ENCODE data around the gene MTREX.

Gene MTREX

DNA sequence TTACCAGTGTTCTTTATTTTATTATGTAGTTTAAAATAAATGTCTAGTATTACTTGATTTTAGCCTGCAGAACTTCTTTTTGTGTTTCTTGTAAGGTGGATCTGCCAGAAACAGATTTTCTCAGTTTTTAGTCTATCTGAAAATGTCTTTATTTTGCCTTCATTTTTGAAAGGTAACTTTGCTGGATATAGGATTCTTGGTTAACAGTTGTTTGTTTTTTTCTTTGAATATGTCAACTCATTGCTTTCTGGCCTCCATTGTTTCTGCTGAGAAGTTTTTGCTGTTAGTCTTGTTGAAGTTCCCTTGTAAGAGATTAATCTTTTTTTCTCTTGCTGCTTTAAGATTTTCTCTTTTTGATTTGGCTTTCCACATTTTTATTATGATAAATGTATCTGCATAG lies 75.5 kb downstream of the MTREX start:
- CTCF ChIA-PET = interaction anchor here (0.7 kb wide), 1 partner anchor 102 kb away, joined by 5 read pairs; no protein-coding TSS in a partner anchor
- no peak overlapping the region for H3K27ac ChIP-seq (ENCODE audit: extremely low read depth, low read depth, low read length)
- H3K4me3 ChIP-seq (ENCODE audit: low read depth, low read length) = no peak overlapping the region
- no peaks in the 10 kb centered on the region; the same call in 1 of the 2 replicates for H3K4me1 ChIP-seq (ENCODE audit: control insufficient read depth, insufficient read depth, low read length)
- peaks cover 36 to 40% of the 10 kb centered on the region in 2 experiments for H3K36me3 ChIP-seq (ENCODE audit: control insufficient read depth in 2 of 2, insufficient read depth in 1 of 2, low read length in 2 of 2)
- POLR2A ChIA-PET = no interaction called here
- H3K9me3 ChIP-seq (ENCODE audit: control insufficient read depth, insufficient read depth, low read depth, low read length) = no peaks in the 10 kb centered on the region
- TF ChIP-seq SETDB1 (IDR thresholded peaks at IDR 0.05; ENCODE audit: insufficient read length, low read length) (peak; percentile 93), ZNF791 (tag by site-specific recombination; IDR thresholded peaks at IDR 0.05) (0 out of 2 replicates have a peak, but pooled peaks have one; percentile 33), ZNF529 (tag by site-specific recombination; IDR thresholded peaks at IDR 0.05; ENCODE audit: insufficient replicate concordance) (peak; percentile 16), ZNF548 (tag by site-specific recombination; IDR thresholded peaks at IDR 0.05) (no peak), ZNF561 (tag by site-specific recombination; IDR thresholded peaks at IDR 0.05; ENCODE audit: borderline replicate concordance) (no peak)
- TF ChIP-seq, protein P1, sequence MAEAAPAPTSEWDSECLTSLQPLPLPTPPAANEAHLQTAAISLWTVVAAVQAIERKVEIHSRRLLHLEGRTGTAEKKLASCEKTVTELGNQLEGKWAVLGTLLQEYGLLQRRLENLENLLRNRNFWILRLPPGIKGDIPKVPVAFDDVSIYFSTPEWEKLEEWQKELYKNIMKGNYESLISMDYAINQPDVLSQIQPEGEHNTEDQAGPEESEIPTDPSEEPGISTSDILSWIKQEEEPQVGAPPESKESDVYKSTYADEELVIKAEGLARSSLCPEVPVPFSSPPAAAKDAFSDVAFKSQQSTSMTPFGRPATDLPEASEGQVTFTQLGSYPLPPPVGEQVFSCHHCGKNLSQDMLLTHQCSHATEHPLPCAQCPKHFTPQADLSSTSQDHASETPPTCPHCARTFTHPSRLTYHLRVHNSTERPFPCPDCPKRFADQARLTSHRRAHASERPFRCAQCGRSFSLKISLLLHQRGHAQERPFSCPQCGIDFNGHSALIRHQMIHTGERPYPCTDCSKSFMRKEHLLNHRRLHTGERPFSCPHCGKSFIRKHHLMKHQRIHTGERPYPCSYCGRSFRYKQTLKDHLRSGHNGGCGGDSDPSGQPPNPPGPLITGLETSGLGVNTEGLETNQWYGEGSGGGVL (tag by site-specific recombination; IDR thresholded peaks at IDR 0.05) = no peak

- no peak overlapping the region for H3K4me3 ChIP-seq (ENCODE audit: low read depth, low read length)
- no peaks in the 10 kb centered on the region; the same call in 1 of the 2 replicates for H3K4me1 ChIP-seq (ENCODE audit: control insufficient read depth, insufficient read depth, low read length)
- no peak overlapping the region for H3K27ac ChIP-seq (ENCODE audit: extremely low read depth, low read depth, low read length)
- ChIA-PET CTCF (interaction anchor here (0.7 kb wide), 1 partner anchor 101 kb away, joined by 5 read pairs; no protein-coding TSS in a partner anchor), POLR2A (no interaction called here)
- no peaks in the 10 kb centered on the region for H3K9me3 ChIP-seq (ENCODE audit: control insufficient read depth, insufficient read depth, low read depth, low read length)
- peaks cover 32 to 35% of the 10 kb centered on the region in 2 experiments for H3K36me3 ChIP-seq (ENCODE audit: control insufficient read depth in 2 of 2, insufficient read depth in 1 of 2, low read length in 2 of 2)
- TF ChIP-seq ZNF221 (tag by site-specific recombination; IDR thresholded peaks at IDR 0.05; ENCODE audit: borderline replicate concordance) (no peak), ZNF169 (tag by site-specific recombination; IDR thresholded peaks at IDR 0.05) (no peak), ZNF366 (tag by site-specific recombination; conservative IDR thresholded peaks at IDR 0.05) (no peak), GFI1B (tag by site-specific recombination; IDR thresholded peaks at IDR 0.05) (no peak), ZNF48 (tag by site-specific recombination; IDR thresholded peaks at IDR 0.05) (no peak), MYNN (tag by site-specific recombination; IDR thresholded peaks at IDR 0.05; ENCODE audit: borderline replicate concordance) (no peak), ZNF280D (tag by site-specific recombination; IDR thresholded peaks at IDR 0.05) (no peak), ZNF302 (tag by site-specific recombination; IDR thresholded peaks at IDR 0.05; ENCODE audit: low read depth) (no peak), ZBTB17 (tag by site-specific recombination; IDR thresholded peaks at IDR 0.05) (no peak), ZNF561 (tag by site-specific recombination; IDR thresholded peaks at IDR 0.05; ENCODE audit: borderline replicate concordance) (no peak), ZNF324 (tag by site-specific recombination; IDR thresholded peaks at IDR 0.05) (no peak), ZNF391 (tag by site-specific recombination; IDR thresholded peaks at IDR 0.05; ENCODE audit: borderline replicate concordance, low read depth) (no peak), OVOL3 (tag by site-specific recombination; IDR thresholded peaks at IDR 0.05) (no peak)
- TF ChIP-seq, protein P2, sequence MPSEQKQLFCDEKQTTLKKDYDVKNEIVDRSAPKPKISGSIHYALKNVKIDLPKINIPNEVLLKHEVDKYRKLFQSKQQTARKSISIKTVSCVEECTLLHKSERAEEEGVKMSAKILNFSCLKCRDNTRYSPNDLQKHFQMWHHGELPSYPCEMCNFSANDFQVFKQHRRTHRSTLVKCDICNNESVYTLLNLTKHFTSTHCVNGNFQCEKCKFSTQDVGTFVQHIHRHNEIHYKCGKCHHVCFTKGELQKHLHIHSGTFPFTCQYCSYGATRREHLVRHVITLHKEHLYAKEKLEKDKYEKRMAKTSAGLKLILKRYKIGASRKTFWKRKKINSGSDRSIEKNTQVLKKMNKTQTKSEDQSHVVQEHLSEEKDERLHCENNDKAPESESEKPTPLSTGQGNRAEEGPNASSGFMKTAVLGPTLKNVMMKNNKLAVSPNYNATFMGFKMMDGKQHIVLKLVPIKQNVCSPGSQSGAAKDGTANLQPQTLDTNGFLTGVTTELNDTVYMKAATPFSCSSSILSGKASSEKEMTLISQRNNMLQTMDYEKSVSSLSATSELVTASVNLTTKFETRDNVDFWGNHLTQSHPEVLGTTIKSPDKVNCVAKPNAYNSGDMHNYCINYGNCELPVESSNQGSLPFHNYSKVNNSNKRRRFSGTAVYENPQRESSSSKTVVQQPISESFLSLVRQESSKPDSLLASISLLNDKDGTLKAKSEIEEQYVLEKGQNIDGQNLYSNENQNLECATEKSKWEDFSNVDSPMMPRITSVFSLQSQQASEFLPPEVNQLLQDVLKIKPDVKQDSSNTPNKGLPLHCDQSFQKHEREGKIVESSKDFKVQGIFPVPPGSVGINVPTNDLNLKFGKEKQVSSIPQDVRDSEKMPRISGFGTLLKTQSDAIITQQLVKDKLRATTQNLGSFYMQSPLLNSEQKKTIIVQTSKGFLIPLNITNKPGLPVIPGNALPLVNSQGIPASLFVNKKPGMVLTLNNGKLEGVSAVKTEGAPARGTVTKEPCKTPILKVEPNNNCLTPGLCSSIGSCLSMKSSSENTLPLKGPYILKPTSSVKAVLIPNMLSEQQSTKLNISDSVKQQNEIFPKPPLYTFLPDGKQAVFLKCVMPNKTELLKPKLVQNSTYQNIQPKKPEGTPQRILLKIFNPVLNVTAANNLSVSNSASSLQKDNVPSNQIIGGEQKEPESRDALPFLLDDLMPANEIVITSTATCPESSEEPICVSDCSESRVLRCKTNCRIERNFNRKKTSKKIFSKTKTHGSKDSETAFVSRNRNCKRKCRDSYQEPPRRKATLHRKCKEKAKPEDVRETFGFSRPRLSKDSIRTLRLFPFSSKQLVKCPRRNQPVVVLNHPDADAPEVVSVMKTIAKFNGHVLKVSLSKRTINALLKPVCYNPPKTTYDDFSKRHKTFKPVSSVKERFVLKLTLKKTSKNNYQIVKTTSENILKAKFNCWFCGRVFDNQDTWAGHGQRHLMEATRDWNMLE (tag by site-specific recombination; conservative IDR thresholded peaks at IDR 0.05; ENCODE audit: low read depth) = no peak
These were observed 76.3 kb downstream of the MTREX start for GRCh38 chr5:55384072-55384471.
